B cell (primary cell): ENCODE measurements around the gene CHCHD6.

ENCODE experiments used
- EZH2 ChIP-seq: IDR thresholded peaks from 2 replicates; pipeline ENCODE4 v1.6.1; 2012; ENCODE audit warnings: borderline replicate concordance, low read depth, mild to moderate bottlenecking, moderate library complexity, low read length; ENCODE audit not compliant: insufficient read depth, poor library complexity, severe bottlenecking
- TF ChIP-seq, protein P1 (sequence below): fragments of 200-600 bp; IDR thresholded peaks from one replicate; pipeline ENCODE4 v1.8.0; 2022; ENCODE audit warnings: antibody characterized with exemption, mild to moderate bottlenecking

- TF ChIP-seq, protein P1, sequence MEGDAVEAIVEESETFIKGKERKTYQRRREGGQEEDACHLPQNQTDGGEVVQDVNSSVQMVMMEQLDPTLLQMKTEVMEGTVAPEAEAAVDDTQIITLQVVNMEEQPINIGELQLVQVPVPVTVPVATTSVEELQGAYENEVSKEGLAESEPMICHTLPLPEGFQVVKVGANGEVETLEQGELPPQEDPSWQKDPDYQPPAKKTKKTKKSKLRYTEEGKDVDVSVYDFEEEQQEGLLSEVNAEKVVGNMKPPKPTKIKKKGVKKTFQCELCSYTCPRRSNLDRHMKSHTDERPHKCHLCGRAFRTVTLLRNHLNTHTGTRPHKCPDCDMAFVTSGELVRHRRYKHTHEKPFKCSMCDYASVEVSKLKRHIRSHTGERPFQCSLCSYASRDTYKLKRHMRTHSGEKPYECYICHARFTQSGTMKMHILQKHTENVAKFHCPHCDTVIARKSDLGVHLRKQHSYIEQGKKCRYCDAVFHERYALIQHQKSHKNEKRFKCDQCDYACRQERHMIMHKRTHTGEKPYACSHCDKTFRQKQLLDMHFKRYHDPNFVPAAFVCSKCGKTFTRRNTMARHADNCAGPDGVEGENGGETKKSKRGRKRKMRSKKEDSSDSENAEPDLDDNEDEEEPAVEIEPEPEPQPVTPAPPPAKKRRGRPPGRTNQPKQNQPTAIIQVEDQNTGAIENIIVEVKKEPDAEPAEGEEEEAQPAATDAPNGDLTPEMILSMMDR = no peak
- no peak for TF ChIP-seq EZH2
Measured at GRCh38 chr3:126768903-126769302, 64.9 kb downstream of the CHCHD6 start.
